GM12892 (cell line): Measurements from ENCODE around the gene ZNF230. TPM values are rescaled to one million over a fixed set of nuclear protein-coding genes. Genes with fewer than 3 reads are reported as not detected.

Experiments
- DNase-seq: peaks from one replicate; pipeline ENCODE4 v3.0.0; 2011; ENCODE audit not compliant: insufficient read length
- FAIRE-seq: peaks from 2 replicates; lab custom pipeline; 2011; peaks lifted over from hg19 to GRCh38; lab: Jason Lieb, UNC
- POLR2A ChIP-seq: IDR thresholded peaks from 2 replicates; pipeline ENCODE4 v1.6.1; 2011; ENCODE audit warnings: low read depth, low read length, control low read depth
- POLR2AphosphoS5 ChIP-seq: IDR thresholded peaks from 2 replicates; pipeline ENCODE4 v1.6.1; 2011; ENCODE audit warnings: low read depth, low read length, control low read depth
- TAF1 ChIP-seq: IDR thresholded peaks from 2 replicates; pipeline ENCODE4 v1.6.1; 2011; ENCODE audit warnings: low read depth, mild to moderate bottlenecking, control low read depth, low read length, borderline replicate concordance
- polyA plus RNA-seq: library from polyadenylated mRNA; unstranded; fragments of >200 nt; gene quantifications from one replicate; pipeline ENCODE4 v1.2.1, GENCODE V29; 2012; ENCODE audit warnings: missing spikeins, inconsistent platforms; ENCODE audit not compliant: missing spikeins

ZNF230 gene
- polyA plus RNA-seq = 3.6 TPM

- DNase-seq (peak; percentile 62), FAIRE-seq (peak; percentile 96)
- TF ChIP-seq TAF1 = no peak
- TF ChIP-seq POLR2A = peak; percentile 44; the same call in 1 of the 2 replicates
- peak; percentile 65; the same call in 1 of the 2 replicates for TF ChIP-seq POLR2AphosphoS5
Measured at GRCh38 chr19:44002566-44003460, at the start of gene ZNF230. Gene ZNF230 (plus strand): TSS chr19:44002957. CDS start chr19:44007079, 4,122 bp downstream.

GRCh38 chr19:43956827-43957226 lies 45.9 kb upstream of the ZNF230 start:
- DNase-seq (no peak), FAIRE-seq (no peak)
- no peak for TF ChIP-seq POLR2A

- FAIRE-seq (no peak), DNase-seq (no peak)
- TF ChIP-seq POLR2AphosphoS5 (no peak), POLR2A (no peak), TAF1 (no peak)
Measured at GRCh38 chr19:43957891-43958290, 44.9 kb upstream of the ZNF230 start.

- TF ChIP-seq TAF1 (no peak), POLR2A (no peak), POLR2AphosphoS5 (no peak)
- FAIRE-seq (no peak), DNase-seq (no peak)
Measured at GRCh38 chr19:43960411-43960810, 42.3 kb upstream of the ZNF230 start.

- TF ChIP-seq POLR2AphosphoS5 (no peak), POLR2A (no peak), TAF1 (no peak)
- no peak for DNase-seq
- no peak for FAIRE-seq
Measured at GRCh38 chr19:43966079-43966694, 36.6 kb upstream of the ZNF230 start.

GRCh38 chr19:43976732-43977131 lies 26.0 kb upstream of the ZNF230 start:
- DNase-seq (no peak), FAIRE-seq (no peak)
- no peak for TF ChIP-seq POLR2A
- no peak for TF ChIP-seq TAF1
- TF ChIP-seq POLR2AphosphoS5 = no peak

- no peak for TF ChIP-seq POLR2AphosphoS5
- no peak for TF ChIP-seq POLR2A
- TF ChIP-seq TAF1 = no peak
- FAIRE-seq = peak; percentile 5
Measured at GRCh38 chr19:43983544-43983911, 19.2 kb upstream of the ZNF230 start.

GRCh38 chr19:43983912-43984686 lies 18.7 kb upstream of the ZNF230 start, which contains the start of gene ZNF155:
Gene ZNF155 (plus strand): TSS chr19:43984188. CDS start chr19:43988544, 4,356 bp downstream.
- FAIRE-seq = peak; percentile 90
- no peak for TF ChIP-seq POLR2AphosphoS5
- peak; percentile 66 for TF ChIP-seq TAF1
- peak; percentile 45; the same call in 1 of the 2 replicates for TF ChIP-seq POLR2A
- DNase-seq = peak; percentile 44

More at GRCh38 chr19:43983544-43983911, 19.2 kb upstream of the ZNF230 start:
- DNase-seq = no peak

- no peak for TF ChIP-seq TAF1
- TF ChIP-seq POLR2A = no peak
- TF ChIP-seq POLR2AphosphoS5 = no peak
- peak; percentile 3 for DNase-seq
Measured at GRCh38 chr19:43984687-43985000, 18.1 kb upstream of the ZNF230 start.

GRCh38 chr19:43997631-43998290 lies 5.0 kb upstream of the ZNF230 start:
- DNase-seq (no peak), FAIRE-seq (no peak)
- TF ChIP-seq POLR2AphosphoS5 = no peak
- no peak for TF ChIP-seq POLR2A
- TF ChIP-seq TAF1 = no peak

More at GRCh38 chr19:43984687-43985000, 18.1 kb upstream of the ZNF230 start:
- FAIRE-seq = no peak
